H1 (cell line): ENCODE data around the gene SLC12A7. TPM values are rescaled to one million over a fixed set of nuclear protein-coding genes. Genes with fewer than 3 reads are reported as not detected.

Source experiments
- CBX8 ChIP-seq: fragments of 300-800, 300-1000 bp; sonication (generic); IDR thresholded peaks from 2 replicates; pipeline ENCODE4 v1.7.1; 2016; ENCODE audit warnings: low read depth, low read length, borderline replicate concordance
- polyA plus RNA-seq, 7 experiments: library from polyadenylated mRNA; depleted of rRNA in 3 of 7; stranded (reverse) in 5 of 7; unstranded in 2 of 7; fragments of >200 nt in 5 of 7; fragments of 200-250 nt in 2 of 7; gene quantifications; 1 replicate in 5 of 7; 2 replicates in 1 of 7; 4 replicates in 1 of 7; pipeline versions ENCODE4 v1.2.1 to v1.2.3, GENCODE V29; 2011 to 2013; ENCODE audit warnings: missing spikeins in 2 of 7, mixed read lengths in 2 of 7
- total RNA-seq: library from RNA; stranded (reverse); fragmentation: NEBNext Ultra II Directional; extraction: Animal tissue kit (Norgen Biotek cat#: 25700); gene quantifications from 2 replicates; pipeline ENCODE4 v1.2.1, GENCODE V29; 2021
- TF ChIP-seq, protein P1 (sequence below): IDR thresholded peaks from 2 replicates; pipeline ENCODE4 v1.6.1; 2012; ENCODE audit warnings: low read length, inconsistent platforms

SLC12A7 gene
- total and polyA plus RNA-seq, 2 of the 8 experiments (the other 6 are each of a cell fraction or from before 2014, with no cell fraction given): 23.5 to 39.7 TPM

DNA sequence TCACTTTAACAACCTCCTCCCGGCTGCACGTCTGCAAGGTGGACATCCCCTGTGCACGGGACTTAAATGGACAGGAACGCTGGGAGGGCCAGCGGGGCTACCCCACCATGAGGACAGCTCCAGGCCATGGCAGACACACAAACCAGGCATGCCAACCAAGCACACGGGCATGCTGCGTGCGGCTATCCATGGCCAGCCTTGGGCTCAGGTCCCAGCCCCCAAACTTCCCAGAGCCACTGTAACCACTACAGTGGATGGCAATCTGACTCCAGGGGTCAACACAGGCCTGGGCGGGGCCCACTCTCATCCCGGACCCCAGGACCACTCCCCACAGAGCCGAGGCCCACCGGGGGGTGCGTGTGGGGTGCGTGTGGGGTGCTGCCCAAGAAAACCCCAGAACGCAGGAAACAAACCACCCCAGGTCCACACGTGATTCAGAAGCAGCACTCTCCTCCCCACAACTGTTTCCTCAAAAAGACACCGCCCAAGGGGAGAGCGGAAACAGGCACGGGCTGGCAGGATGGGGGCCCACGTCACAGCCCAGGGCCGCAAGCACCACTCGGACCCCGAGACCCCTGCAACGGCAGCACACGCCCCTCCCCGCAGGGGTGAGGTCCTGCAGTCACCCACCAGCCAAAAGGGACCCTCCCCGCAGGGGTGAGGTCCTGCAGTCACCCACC, 7.4 kb downstream of the SLC12A7 start (continued):
- TF ChIP-seq, protein P1, sequence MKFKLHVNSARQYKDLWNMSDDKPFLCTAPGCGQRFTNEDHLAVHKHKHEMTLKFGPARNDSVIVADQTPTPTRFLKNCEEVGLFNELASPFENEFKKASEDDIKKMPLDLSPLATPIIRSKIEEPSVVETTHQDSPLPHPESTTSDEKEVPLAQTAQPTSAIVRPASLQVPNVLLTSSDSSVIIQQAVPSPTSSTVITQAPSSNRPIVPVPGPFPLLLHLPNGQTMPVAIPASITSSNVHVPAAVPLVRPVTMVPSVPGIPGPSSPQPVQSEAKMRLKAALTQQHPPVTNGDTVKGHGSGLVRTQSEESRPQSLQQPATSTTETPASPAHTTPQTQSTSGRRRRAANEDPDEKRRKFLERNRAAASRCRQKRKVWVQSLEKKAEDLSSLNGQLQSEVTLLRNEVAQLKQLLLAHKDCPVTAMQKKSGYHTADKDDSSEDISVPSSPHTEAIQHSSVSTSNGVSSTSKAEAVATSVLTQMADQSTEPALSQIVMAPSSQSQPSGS: no peak
- TF ChIP-seq CBX8: no peak
